HepG2 (cell line): Measurements from ENCODE around the gene NECAP2. TPM values are rescaled to one million over a fixed set of nuclear protein-coding genes. Genes with fewer than 3 reads are reported as not detected.
A peak's percentile ranks its signal among the peaks of the same experiment; 100 is the strongest.

Experiments
- BHLHE40 ChIP-seq: IDR thresholded peaks from 2 replicates; pipeline ENCODE4 v1.6.1; 2011; ENCODE audit warnings: low read length, improper control_type of control experiment
- DNMT1 ChIP-seq: sonication (generic); formaldehyde crosslinking; IDR thresholded peaks from 2 replicates; pipeline ENCODE4 v1.5.1; 2020; ENCODE audit warnings: mild to moderate bottlenecking, missing genetic modification reagents
- FIP1L1 ChIP-seq: fragments of 200-400 bp; formaldehyde crosslinking; IDR thresholded peaks from 2 replicates; pipeline ENCODE4 v1.6.1; 2018; ENCODE audit warnings: low read depth, mild to moderate bottlenecking, low read length, moderate library complexity, borderline replicate concordance; ENCODE audit not compliant: insufficient read depth
- FOXO1 ChIP-seq: sonication (generic); formaldehyde crosslinking; IDR thresholded peaks from 2 replicates; pipeline ENCODE4 v1.4.0; 2020; ENCODE audit warnings: missing genetic modification reagents
- PHF8 ChIP-seq: sonication (generic); formaldehyde crosslinking; IDR thresholded peaks from 2 replicates; pipeline ENCODE4 v1.5.0; 2020; ENCODE audit warnings: missing genetic modification reagents
- RBM39 ChIP-seq: fragments of 200-400 bp; formaldehyde crosslinking; IDR thresholded peaks from one replicate; pipeline ENCODE4 v1.6.1; 2018; ENCODE audit warnings: antibody characterized with exemption, mild to moderate bottlenecking, low read depth, low read length; ENCODE audit not compliant: poor library complexity, severe bottlenecking
- RFXANK ChIP-seq: IDR thresholded peaks from 2 replicates; pipeline ENCODE4 v1.6.1; 2016
- SMARCE1 ChIP-seq: fragments of 450-650 bp; IDR thresholded peaks from 2 replicates; pipeline ENCODE4 v1.6.1; 2017; ENCODE audit warnings: borderline replicate concordance
- ZNF142 ChIP-seq: sonication (generic); formaldehyde crosslinking; IDR thresholded peaks from 2 replicates; pipeline ENCODE4 v1.4.0; 2020; ENCODE audit warnings: missing genetic modification reagents
- ZNF260 ChIP-seq: sonication (generic); formaldehyde crosslinking; IDR thresholded peaks from 2 replicates; pipeline ENCODE4 v1.4.0; 2020; ENCODE audit warnings: missing genetic modification reagents, low read depth, mild to moderate bottlenecking, borderline replicate concordance
- ZNF282 ChIP-seq: fragments of 450-650 bp; IDR thresholded peaks from 2 replicates; pipeline ENCODE4 v1.6.1; 2018; ENCODE audit not compliant: partially characterized antibody
- ZNF549 ChIP-seq: sonication (generic); formaldehyde crosslinking; IDR thresholded peaks from 2 replicates; pipeline ENCODE4 v1.5.0; 2020; ENCODE audit warnings: missing genetic modification reagents
- ZNF607 ChIP-seq: sonication (generic); formaldehyde crosslinking; IDR thresholded peaks from 2 replicates; pipeline ENCODE4 v1.5.1; 2020; ENCODE audit warnings: missing genetic modification reagents, mild to moderate bottlenecking, borderline replicate concordance
- ZNF672 ChIP-seq: sonication (generic); formaldehyde crosslinking; IDR thresholded peaks from 2 replicates; pipeline ENCODE4 v1.8.1; 2022; ENCODE audit warnings: missing genetic modification reagents
- ZNF720 ChIP-seq: sonication (generic); formaldehyde crosslinking; IDR thresholded peaks from 2 replicates; pipeline ENCODE4 v1.4.0; 2020; ENCODE audit warnings: missing genetic modification reagents
- polyA plus RNA-seq, 8 experiments: library from polyadenylated mRNA; depleted of rRNA in 3 of 8; stranded (reverse) in 7 of 8; unstranded in 1 of 8; fragments of >200 nt; fragmentation: Illumina TruSeq in 4 of 8; extraction: Trizol in 4 of 8; gene quantifications; 2 replicates each; pipeline versions ENCODE4 v1.2.1 to v1.2.3, GENCODE V29; 2011 to 2016; ENCODE audit warnings: low read depth in 4 of 8, missing spikeins in 1 of 8, mixed read lengths in 1 of 8; ENCODE audit not compliant: insufficient read depth in 1 of 8
- total RNA-seq, 5 experiments: library from RNA; depleted of rRNA; stranded (reverse); fragments of >200 nt; fragmentation: Illumina TruSeq; extraction: Trizol; gene quantifications; 2 replicates each; pipeline ENCODE4 v1.2.3, GENCODE V29; 2016; ENCODE audit warnings: low read depth in 1 of 5
- TF ChIP-seq, protein P1 (sequence below): sonication (generic); formaldehyde crosslinking; IDR thresholded peaks from 2 replicates; pipeline ENCODE4 v1.4.0; 2020; ENCODE audit warnings: missing genetic modification reagents
- TF ChIP-seq, protein P2 (sequence below): sonication (generic); formaldehyde crosslinking; IDR thresholded peaks from 2 replicates; pipeline ENCODE4 v1.5.0; 2020; ENCODE audit warnings: missing genetic modification reagents, mild to moderate bottlenecking, borderline replicate concordance
- TF ChIP-seq, protein P3 (sequence below), 2 experiments: sonication (generic) in 1 of 2; formaldehyde crosslinking in 1 of 2; IDR thresholded peaks; 2 replicates each; pipeline versions ENCODE4 v1.4.0 to v1.6.1; 2016 to 2020; ENCODE audit warnings: borderline replicate concordance in 1 of 2, low read depth in 1 of 2, mild to moderate bottlenecking in 1 of 2, missing genetic modification reagents in 1 of 2

Gene NECAP2
- total and polyA plus RNA-seq, 2 of the 13 experiments (the other 11 are each of a cell fraction or from before 2014, with no cell fraction given) = 38.5 to 52.3 TPM

GRCh38 chr1:16440470-16441281, at the start of gene NECAP2 (continued):
- TF ChIP-seq, protein P1, sequence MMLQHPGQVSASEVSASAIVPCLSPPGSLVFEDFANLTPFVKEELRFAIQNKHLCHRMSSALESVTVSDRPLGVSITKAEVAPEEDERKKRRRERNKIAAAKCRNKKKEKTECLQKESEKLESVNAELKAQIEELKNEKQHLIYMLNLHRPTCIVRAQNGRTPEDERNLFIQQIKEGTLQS (CRISPR knock-in tag) = 0 out of 2 replicates have a peak, but pooled peaks have one; percentile 16
- TF ChIP-seq ZNF720 (CRISPR knock-in tag) = no peak
- peak; percentile 85; the same call in 1 of the 2 replicates for TF ChIP-seq ZNF142 (CRISPR knock-in tag)
- TF ChIP-seq RBM39 = peak; percentile 87
- 0 out of 2 replicates have a peak, but pooled peaks have one; percentile 64 for TF ChIP-seq RFXANK (CRISPR knock-in tag)
- no peak for TF ChIP-seq ZNF672 (CRISPR knock-in tag)
- peak; percentile 87 for TF ChIP-seq PHF8 (CRISPR knock-in tag)
- no peak for TF ChIP-seq DNMT1 (CRISPR knock-in tag)
- TF ChIP-seq FOXO1 (CRISPR knock-in tag) = 0 out of 2 replicates have a peak, but pooled peaks have one; percentile 73
- TF ChIP-seq, protein P2, sequence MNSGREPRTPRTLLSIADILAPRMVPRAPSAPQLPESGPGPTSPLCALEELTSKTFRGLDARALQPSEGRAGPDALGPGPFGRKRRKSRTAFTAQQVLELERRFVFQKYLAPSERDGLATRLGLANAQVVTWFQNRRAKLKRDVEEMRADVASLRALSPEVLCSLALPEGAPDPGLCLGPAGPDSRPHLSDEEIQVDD (CRISPR knock-in tag) = no peak
- no peak for TF ChIP-seq SMARCE1
- TF ChIP-seq ZNF549 (CRISPR knock-in tag) = no peak
- no peak; the same call in 1 of the 2 replicates for TF ChIP-seq FIP1L1
- no peak for TF ChIP-seq ZNF282
- TF ChIP-seq, protein P3, sequence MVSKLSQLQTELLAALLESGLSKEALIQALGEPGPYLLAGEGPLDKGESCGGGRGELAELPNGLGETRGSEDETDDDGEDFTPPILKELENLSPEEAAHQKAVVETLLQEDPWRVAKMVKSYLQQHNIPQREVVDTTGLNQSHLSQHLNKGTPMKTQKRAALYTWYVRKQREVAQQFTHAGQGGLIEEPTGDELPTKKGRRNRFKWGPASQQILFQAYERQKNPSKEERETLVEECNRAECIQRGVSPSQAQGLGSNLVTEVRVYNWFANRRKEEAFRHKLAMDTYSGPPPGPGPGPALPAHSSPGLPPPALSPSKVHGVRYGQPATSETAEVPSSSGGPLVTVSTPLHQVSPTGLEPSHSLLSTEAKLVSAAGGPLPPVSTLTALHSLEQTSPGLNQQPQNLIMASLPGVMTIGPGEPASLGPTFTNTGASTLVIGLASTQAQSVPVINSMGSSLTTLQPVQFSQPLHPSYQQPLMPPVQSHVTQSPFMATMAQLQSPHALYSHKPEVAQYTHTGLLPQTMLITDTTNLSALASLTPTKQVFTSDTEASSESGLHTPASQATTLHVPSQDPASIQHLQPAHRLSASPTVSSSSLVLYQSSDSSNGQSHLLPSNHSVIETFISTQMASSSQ (IDR thresholded peaks at IDR 0.05; ENCODE audit: low read depth) = no peak
- TF ChIP-seq, protein P3 (CRISPR knock-in tag; IDR thresholded peaks at IDR 0.05; ENCODE audit: borderline replicate concordance) = peak; percentile 69; the same call in 1 of the 2 replicates
- TF ChIP-seq ZNF607 = peak; percentile 80; the same call in 1 of the 2 replicates
- TF ChIP-seq ZNF260 (CRISPR knock-in tag) = no peak
- TF ChIP-seq BHLHE40 = peak; percentile 3; the same call in 1 of the 2 replicates
